LNCaP clone FGC (cell line): ENCODE measurements around the gene MSL1.
"Not testable (repeated sequence)": the region's sequence is repeated elsewhere in the genome, so short reads cannot be mapped to it uniquely, and the experiment has no call there.

Experiments
- DNase-seq: peaks from one replicate; pipeline ENCODE4 v3.0.0-alpha.2; 2011; ENCODE audit warnings: low read depth
- H3K4me3 ChIP-seq: 2 replicates; pipeline ENCODE4 v1.5.1; 2011; ENCODE audit warnings: mild to moderate bottlenecking, low read depth, low read length, control low read depth
- TF ChIP-seq, protein P1 (sequence below): IDR thresholded peaks from 2 replicates; pipeline ENCODE4 v1.5.1; 2012; ENCODE audit warnings: mild to moderate bottlenecking; ENCODE audit not compliant: control insufficient read depth, insufficient read depth; ENCODE audit errors: extremely low read depth

Gene MSL1

DNA sequence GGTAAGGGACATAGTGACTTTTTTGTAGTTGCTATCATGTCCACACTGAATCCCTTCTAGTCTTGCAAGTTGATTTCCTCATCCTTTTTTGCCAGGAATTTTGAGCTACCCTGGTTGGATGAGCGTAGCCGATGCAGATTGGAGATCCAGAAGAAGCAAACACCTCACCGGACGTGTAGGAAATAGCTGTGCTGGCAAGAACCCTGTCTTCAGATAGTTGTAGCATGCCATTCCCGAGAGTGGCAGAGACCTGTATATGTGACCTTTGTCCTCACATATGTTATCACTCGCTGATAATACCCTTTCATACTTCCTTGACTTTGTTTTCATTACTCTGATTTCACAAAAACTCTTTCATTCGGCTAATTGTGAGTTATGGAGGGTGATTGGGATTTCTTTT lies 12.4 kb downstream of the MSL1 start:
- DNase-seq: no peak
- H3K4me3 ChIP-seq: no peak overlapping the region
- TF ChIP-seq, protein P1, sequence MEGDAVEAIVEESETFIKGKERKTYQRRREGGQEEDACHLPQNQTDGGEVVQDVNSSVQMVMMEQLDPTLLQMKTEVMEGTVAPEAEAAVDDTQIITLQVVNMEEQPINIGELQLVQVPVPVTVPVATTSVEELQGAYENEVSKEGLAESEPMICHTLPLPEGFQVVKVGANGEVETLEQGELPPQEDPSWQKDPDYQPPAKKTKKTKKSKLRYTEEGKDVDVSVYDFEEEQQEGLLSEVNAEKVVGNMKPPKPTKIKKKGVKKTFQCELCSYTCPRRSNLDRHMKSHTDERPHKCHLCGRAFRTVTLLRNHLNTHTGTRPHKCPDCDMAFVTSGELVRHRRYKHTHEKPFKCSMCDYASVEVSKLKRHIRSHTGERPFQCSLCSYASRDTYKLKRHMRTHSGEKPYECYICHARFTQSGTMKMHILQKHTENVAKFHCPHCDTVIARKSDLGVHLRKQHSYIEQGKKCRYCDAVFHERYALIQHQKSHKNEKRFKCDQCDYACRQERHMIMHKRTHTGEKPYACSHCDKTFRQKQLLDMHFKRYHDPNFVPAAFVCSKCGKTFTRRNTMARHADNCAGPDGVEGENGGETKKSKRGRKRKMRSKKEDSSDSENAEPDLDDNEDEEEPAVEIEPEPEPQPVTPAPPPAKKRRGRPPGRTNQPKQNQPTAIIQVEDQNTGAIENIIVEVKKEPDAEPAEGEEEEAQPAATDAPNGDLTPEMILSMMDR: no peak

DNA sequence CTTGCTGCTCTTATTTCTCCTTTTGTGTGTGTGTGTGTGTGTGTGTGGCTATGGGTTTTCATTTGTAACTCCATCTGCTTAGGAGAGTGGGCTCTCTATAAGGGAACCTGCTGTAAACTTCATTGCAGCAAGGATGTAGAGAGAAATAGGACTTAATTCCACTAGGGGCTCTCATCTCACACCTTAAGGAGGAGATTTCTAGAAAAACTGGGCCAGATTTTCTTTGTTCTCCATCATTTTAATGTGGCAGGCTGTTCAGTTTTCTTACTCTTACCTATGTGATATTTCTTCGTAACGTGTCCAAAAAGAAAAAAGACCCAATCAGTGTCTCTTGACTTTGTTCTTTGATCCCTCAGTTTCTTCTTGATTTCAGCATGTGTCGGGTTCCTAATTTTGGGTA lies 14.0 kb downstream of the MSL1 start:
- TF ChIP-seq, protein P1: no peak
- H3K4me3 ChIP-seq: no peak overlapping the region
- no peak for DNase-seq

DNA sequence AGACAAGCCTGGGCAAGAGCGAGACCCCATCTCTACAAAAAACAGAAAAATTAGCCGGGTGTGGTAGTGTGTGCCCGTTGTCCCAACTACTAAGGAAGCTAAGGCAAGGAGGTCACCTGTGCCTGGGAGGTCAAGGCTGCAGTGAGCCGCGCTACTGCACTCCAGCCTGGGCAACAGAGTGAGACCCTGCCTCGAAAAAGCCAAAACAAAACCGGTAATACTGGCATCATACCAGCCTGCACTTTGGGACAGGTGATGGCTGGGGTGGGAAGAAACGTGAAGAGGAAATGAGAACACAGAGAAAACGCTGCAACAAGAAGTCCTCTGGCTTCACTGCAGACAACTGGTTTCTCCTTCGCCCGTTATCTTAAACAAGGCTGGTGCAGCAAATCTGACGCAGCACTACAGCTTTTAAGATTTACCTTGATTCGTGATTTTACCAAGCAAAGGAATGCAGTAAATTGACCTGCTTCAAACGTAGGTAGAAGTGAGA lies 17.8 kb downstream of the MSL1 start:
- H3K4me3 ChIP-seq: peak overlapping the region; percentile 86
- TF ChIP-seq, protein P1: no peak
- DNase-seq: no peak

DNA sequence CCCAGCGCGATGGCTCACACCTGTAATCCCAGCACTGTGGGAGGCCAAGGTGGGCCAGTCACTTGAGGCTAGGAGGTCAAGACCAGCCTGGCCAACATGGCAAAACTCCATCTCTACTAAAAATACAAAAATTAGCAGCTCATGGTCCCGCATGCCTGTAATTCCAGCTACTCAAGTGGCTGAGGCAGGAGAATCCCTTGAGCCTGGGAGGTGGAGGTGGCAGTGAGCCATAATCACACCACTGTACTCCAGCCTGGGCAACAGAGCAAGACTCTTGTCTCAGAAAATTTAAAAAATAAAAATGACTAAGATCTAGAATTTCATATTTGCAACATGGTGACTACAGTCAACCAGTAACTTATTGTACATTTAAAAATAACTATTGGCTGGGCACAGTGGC lies 21.4 kb downstream of the MSL1 start:
- DNase-seq, H3K4me3 ChIP-seq: not testable (repeated sequence)

DNA sequence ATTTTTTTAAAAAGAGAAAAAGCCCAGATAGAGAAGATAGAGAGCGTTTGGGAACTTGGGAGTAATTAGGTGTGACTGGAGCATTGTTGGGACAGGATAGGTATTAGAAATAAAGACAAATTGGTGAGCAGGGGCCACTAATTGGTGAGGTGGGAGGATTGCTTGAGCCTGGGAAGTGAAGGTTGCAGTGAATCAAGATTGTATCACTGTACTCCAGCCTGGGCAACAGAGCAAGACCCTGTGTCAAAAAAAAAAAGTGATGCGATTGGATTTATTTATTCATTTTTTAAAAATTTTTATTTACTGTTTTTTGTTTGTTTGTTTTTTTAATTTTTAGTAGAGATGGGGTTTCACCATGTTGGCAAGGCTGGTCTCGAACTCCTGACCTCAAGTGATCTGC lies 23.7 kb downstream of the MSL1 start:
- TF ChIP-seq, protein P1: no peak
- no peak overlapping the region for H3K4me3 ChIP-seq
- no peak for DNase-seq

DNA sequence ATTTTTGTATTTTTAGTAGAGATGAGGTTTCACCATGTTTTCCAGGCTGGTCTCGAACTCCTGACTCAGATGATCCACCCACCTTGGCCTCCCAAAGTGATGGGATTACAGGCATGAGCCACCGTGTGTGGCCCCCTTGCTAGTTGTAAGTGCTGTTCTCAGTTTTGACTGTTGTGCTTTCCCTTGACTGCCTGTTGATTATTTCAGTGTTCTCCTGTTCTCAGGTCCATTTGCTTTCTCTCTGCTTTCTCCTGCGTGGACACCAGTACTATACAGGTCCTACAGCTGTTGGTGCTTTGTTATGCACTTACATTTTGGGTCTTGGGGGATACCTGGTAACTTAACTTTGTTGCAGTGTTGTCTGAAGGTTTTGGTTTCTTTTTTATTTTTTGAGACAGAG lies 26.8 kb downstream of the MSL1 start:
- TF ChIP-seq, protein P1: no peak
- no peak overlapping the region for H3K4me3 ChIP-seq
- no peak for DNase-seq

DNA sequence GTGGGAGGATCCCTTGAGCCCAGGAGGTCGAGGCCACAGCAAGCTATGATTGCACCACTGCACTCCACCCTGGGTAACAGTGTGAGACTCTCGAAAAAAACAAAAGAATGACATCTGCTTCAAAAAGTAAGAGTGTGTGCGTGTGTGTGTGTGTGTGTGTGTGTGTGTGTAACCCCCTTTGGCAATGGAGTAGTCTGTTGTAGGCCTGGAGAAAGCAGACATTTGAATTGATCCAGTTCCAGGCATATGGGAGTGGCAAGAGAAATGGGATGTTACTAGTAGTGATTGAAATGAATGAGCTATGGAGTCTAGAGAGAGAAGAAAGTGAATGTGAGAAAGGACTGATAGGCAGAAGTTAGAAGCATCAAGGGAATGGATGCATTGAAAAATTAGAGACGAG lies 28.5 kb downstream of the MSL1 start:
- no peak overlapping the region for H3K4me3 ChIP-seq
- DNase-seq: no peak
- TF ChIP-seq, protein P1: no peak
